HG03342 (cell line): ENCODE measurements around the gene DERL3.
A peak's percentile ranks its signal among the peaks of the same experiment; 100 is the strongest.

Experiments
- ATAC-seq: cut with Tn5 transposase; IDR thresholded peaks from one replicate; pipeline ENCODE4 v1.9.1; 2021; ENCODE audit warnings: mild to moderate bottlenecking, moderate library complexity; ENCODE audit not compliant: unreplicated experiment

Gene DERL3

DNA sequence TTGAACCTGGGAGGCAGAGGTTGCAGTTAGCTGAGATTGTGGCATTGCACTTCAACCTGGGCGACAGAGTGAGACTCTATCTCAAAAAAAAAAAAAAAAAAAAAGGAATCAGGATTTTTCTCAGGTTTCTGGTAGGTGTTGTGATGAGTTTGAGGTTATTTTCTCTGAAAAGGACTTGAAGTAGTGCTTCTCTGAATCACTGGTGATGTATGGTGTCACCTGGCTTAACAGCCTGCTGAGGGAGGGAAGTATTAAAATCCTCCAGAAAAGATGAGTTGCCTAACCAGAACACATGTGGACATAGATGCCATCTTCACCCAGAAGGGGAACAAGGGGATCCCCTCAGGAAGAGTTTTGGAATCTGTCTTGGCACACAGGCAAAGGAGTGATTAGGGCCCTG, 32.0 kb downstream of the DERL3 start:
- ATAC-seq = no peak

DNA sequence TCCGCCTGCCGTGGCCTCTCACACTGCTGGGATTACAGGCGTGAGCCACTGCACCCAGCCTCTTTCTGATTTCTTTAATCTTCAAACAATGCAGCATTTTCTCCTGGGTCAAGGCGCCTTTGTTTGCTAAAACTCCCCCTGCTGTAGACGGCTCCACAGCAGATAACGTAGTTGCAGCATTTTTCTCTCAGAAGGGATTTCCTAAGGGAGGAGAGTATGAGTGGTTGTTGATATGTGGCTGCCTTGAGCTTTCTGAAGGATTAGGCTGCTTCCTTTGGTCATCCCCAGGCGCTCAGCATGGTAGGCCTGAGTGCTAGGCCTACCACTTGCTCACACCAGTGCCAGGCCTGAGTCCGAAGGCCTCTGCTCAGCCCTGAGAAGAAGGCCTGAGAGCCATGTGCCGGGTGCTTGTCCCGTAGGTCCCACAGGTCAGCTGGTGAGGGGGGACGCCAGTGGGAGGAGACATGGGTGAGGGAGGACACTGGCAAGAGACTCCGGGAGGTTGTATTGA, 34.0 kb downstream of the DERL3 start:
- ATAC-seq = no peak

DNA sequence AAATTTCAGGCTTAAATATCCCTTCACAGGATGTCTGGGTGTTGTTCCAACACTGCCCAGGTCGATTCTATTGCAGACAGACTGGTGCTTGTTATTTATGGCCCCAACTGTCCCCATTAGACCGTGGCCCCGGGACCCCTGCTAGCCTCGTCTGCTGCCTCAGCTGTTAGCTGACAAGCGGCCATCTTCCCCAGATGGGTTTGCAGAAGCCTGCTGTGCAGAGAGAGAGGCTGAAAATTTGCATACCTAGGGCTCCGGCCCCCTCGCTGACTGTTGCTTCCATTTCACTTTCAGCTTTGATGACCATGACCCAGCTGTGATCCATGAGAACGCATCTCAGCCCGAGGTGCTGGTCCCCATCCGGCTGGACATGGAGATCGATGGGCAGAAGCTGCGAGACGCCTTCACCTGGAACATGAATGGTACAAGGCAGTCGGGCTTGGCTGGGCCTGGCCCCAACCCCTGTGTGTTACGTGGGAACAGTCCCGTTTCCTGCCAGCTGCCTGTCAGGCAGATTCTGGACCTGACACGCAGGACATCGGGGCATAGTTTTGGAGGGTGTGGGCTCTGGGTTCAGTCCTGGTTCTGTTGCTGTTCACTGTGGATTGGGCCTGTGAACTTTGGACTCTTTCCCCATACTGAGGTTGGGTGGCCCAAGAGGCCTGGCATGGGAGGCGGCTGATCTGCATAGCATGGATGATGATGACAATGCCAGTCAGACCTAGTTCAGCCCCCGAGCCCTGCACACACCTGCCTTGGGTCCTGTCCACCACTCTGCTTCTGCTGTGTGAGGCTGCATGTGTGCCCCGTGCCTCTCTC, 35.6 kb downstream of the DERL3 start:
- no peak for ATAC-seq

DNA sequence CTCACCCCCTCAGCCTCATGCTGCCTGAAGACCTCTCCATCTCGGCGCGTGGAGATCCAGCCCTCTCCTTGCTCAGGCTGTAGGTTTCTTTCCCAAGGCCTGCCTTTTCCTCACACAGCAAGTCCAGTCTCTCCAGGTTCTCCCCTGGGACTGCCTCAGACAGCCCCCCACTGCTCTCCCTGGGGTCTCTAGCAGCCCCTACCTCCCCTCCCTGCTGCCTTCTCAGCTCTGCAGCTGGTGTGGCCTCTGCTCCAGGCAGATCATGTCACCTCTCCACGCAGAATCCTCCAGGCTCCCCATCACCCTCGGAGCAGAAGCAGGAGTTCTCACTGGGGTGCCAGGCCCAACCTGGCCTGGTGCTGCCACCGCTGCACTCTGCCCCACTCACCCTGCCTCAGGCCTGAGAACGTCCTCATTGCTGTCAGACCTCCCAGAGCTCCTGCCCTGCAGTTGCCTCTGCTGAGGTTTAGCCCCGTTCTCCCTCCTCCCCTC, 36.9 kb downstream of the DERL3 start:
- no peak for ATAC-seq

DNA sequence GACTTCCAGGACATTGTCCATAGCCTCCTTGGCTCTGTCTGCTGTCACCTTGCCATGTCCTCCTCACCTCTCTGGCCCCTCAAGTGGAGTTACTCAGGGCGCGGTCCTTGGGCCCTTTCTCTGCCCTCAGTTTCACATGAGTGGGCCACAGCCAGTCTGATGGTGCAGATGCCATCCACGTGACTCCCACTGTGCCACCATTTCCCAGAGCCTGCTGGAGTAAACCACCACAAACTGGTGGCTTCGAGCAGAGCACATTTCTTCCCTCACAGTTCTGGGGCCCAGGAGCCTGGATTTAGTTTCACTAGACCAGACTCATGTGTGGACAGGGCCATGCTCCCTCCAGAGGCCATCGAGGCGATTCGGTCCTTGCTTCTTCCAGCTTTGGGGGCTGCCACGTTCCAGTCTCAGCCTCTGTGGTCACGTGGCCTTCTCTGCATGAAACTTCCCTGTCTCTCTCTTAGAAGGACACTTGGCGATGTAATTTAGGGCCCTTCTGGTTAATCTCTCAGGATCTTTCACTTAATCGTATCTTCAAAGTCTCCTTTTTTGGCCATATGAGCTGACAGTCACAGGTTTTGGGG, 37.5 kb downstream of the DERL3 start:
- ATAC-seq = no peak

DNA sequence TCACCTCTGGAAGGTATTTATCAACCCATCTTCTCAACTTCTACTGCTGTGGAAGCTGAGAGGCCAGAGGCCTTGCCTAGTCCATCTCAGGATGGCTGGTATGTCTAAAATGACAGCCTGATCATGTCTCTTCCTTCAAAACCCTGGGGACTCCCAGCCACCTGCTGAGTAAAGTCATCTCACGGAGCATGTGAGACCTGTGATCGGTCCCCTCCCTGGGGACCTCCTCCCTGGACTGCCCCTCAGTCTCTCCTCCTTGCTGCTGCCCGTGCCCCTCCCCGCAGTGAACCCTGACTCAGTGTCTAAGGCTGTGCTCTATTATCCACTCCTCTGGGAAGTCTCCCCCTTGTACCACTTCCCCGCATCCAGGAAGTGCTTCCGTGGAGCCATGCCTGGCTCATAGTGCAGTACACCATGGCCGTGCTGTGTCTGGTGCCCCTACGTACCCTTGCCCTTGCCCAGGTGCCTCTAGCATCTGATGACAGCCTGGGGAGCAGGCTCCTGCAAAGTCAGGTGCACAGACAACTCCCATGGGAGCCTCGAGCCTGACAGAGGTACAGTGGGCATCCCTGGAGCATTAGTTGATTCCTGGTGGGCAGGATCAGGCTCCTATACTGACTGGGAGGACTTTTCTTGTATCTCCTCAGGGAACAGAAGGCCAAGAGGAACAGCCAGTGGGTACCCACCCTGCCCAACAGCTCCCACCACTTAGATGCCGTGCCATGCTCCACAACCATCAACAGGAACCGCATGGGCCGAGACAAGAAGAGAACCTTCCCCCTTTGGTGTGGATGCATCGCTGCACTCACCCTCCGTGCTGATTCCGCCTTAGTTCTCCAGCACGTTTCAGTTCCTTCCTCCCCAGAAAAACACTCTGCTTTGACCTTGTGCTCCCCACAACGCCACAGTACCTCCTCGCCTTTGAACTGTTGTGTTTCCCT, 38.2 kb downstream of the DERL3 start:
- ATAC-seq = peak; percentile 63

DNA sequence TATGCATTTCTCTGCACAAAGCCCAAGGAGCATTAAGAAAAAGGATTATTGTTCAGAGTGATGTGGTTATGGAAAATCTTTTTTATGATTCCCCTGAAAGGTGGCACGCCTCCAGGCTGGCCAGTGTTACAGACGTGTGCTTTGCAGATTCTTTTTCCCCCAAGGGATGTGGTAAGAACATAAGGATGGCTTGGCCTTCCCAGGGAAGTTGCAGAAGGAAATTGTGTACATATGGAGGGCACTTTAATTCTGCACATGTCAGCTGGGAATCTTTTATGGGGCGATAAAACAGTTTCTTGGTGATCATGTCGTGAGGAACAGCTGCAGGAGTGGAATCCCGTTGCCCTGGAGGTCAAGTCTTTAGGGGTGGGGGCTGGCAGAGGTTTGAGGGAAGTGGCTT, 42.3 kb downstream of the DERL3 start:
- no peak for ATAC-seq

DNA sequence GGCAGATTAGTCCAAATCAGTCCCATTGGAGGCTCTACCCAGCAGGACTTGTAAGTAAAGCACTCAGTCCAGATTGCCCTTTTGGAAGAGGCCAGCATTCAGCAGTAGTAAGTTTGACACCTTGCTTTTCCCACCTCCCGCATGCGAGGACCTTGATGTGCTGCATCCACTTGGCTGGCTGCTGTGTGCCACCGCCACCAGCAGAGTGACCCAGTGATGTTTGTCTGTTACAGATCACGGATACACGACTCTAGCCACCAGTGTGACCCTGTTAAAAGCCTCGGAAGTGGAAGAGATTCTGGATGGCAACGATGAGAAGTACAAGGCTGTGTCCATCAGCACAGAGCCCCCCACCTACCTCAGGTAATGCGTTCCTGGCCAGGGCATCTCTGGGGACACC, 45.5 kb downstream of the DERL3 start:
- no peak for ATAC-seq

DNA sequence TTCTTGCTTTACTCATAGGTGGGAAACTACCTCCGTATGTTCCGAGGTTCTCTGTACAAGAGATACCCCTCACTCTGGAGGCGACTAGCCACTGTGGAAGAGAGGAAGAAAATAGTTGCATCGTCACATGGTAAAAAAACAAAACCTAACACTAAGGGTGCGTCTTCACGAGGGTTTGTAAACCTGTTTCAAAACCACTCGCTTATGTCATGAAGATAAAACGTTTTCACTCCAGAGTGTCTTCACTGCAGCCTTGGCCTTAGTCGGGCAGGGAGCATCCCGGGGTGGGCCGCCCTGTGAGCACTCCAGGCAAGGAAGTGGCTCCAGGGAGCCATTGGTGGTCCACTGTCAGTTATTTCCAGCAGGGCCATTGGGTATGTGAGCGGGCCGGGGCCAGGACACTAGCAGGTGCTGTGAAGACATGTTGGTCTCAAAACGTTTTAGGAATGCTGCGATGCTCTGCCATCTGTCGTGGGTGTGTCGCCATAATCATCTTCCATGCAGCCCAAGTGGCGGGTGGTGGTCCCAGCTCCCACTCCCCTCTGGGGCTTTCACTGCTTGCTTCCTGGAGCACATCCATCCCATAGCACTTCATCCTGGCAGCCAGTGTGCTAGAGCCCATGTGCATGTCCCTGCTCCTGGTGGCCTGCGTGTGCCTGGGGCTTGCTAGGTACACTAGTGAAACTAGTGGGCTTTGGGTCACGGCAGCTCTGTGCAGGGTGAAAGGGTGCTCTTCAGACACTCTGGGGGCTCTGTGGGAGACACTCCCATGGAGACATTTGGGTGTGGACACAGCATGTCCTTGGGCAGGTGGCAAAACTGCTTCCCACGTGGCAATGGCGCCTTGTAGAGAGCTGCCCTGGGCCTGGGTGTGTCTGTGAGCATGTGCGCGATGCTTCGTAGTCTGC, 46.8 kb downstream of the DERL3 start:
- no peak for ATAC-seq

DNA sequence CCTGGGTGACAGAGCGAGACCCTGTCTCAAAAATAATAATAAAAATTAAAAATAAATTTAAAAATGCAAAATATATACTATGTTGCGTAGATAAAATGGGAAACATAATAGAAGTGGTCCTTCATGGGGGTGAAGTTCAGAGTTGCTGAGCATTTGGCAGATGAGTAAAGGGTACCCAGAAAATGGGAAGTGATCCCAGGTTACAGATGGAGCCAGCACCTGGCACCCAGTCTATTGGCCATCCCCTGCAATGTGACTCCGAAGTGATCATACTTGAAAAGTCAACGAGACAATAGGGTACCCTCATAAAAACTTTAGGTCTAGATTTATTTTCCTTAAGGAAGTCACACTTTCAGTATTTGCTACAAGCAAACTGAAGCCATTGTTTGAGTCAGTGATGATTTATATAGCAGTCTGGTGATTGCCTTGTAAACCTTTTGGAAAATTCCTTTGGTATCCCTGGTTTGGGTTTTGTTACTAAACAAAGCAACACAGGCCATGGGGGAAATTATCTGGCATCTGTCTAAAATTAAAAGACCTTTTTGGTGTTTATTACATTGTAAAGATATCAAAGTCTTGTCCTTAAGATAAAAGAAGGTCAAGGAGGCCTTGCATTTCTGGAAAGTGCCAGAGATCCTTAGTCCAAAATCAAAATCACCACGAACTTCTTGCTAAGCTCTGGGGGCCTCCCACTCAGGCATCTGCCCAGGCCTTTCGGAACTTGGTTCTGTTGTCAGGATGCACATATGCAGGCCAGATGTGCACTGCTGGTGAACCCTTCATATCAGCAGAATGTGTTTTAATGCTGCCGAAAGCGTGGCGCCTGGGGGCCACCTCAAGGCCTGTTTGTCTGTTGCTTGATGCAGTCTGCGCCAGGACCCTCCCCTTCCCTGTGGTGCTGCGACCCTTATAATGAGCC, 47.7 kb downstream of the DERL3 start:
- ATAC-seq = no peak

DNA sequence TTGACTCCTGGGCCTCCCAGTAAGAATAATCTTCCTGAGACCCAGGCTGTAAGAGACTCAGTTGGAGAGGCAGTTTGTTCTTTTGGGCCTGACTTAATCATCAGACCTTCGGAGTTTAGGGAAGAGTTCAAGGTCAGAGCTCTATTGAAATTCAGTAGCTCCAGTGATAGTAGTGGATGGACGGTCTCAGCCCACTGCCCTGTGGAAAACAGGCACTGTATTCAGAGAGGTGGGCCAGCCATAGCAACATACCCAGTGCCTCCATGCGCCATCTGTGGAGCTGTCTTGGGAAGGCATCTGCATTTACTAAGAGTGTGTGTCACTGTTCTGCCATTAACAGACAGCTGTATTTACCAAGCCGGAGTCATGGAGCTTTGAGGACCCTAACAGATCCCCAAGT, 49.2 kb downstream of the DERL3 start:
- ATAC-seq = no peak

DNA sequence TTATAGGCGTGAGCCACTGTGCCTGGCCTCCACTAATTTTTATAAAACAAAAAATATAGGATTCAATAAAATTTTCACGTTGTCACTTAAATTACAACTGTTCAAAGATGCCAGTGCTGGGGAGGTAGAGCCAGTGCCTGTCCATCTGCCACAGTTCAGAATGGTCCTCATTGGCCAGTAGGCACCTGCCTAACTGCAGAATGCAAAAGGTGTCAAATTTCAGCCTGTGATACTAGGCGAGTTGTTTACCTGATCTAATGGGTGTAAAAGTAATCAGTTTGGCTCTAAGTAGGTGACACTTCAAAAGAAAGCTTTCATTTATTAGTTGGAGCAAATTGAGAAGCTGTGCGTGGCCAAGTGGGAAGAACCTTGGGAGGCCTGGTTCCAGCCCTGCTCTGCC, 49.7 kb downstream of the DERL3 start:
- no peak for ATAC-seq

DNA sequence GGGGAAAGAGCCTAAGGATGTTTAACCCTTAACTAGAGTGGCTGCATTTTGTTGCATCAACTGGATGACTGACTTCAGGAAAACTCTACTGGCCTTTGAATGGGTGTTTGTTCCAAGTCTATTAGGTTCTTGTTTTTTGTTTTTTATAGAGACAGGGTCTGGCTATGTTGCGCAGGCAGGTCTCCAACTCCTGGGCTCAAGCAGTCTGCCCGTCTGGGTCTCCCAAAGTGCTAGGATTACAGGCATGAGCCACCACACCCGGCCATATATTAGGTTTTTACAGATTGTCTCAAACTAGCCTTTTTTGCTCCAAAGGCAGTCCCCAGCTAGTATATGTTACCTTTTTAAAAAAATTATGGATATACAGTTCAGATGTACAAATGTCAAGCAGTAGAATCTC, 50.9 kb downstream of the DERL3 start:
- no peak for ATAC-seq

DNA sequence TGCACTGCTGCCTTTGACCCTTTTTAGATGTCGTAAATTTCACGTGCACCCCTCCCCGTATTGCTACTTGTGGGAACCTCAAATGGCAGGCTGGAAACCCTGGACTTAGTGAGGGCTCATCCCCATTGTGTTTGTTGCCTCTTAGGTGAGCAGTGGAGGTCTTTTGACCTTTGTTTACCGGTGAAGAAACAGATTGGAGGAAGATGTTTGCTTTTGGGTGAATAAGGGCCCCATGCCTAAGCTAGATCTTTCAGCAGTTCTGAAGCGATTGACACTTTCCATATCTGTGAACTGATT, 51.3 kb downstream of the DERL3 start:
- ATAC-seq = no peak

DNA sequence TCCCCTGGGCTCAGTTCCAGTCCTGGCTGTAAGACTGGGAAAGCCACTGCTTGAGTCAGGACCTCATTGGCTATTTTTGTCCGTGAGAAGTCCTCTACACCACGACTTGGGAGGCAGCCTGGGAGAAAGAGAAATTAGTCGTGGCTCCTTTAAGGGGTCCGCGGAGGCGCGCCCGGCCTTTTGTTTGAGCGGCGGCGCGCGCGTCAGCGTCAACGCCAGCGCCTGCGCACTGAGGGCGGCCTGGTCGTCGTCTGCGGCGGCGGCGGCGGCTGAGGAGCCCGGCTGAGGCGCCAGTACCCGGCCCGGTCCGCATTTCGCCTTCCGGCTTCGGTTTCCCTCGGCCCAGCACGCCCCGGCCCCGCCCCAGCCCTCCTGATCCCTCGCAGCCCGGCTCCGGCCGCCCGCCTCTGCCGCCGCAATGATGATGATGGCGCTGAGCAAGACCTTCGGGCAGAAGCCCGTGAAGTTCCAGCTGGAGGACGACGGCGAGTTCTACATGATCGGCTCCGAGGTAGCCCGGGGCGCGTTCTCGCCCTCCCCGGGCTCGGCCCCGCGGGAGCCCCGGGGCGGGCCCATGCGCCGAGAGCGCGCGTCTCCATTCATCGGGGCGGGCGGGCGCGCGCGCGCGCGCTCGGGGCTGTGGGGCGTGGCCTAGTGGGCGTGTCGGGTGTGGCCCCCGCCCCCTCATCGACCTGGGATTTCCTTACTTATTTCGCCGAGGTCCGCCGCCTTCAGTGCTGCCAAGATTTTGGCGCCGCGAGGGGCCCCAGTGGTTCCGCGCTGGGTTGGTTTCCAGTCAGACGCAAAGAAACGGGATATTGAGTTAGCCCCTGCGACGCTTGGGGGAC, 51.8 kb downstream of the DERL3 start, which contains the start of gene SMARCB1:
Gene SMARCB1, plus strand, starts transcription at position 215 of the 848 bp plus-strand sequence. Its CDS starts 204 bp downstream, at position 419.
- ATAC-seq = peak; percentile 70

DNA sequence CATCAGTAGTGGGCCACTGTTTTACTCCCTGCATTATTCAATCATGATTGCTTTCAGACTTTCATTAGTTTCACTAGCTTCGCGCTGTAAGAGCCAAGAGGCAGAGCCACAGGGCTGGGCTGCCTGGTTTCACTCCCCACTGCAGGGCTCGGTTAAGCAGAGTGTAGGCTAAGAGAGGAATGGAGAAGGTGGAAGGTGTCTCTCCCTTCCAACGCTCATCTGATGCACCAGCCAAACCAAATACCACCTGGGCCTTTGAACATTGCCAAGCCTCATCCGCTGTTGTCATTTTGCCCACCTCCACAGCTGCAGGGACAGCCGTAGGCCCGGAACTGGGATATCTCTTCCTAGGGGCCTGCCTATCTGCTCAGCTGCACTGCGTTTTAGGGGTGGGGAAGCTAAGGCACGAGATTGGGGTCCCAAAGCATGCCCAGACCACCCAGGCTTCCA, 52.5 kb downstream of the DERL3 start:
- ATAC-seq = no peak
